Epithelial cell of esophagus (primary cell): Measurements from ENCODE around the gene C9orf43.

ENCODE experiments used
- DNase-seq: peaks from one replicate; pipeline ENCODE4 v3.0.0; 2010; ENCODE audit warnings: low read depth
- H3K4me3 ChIP-seq: 2 replicates; pipeline ENCODE4 v1.5.1; 2011; ENCODE audit warnings: mild to moderate bottlenecking, low read length, control low read depth
- TF ChIP-seq, protein P1 (sequence below): IDR thresholded peaks from 2 replicates; pipeline ENCODE4 v1.5.1; 2011; ENCODE audit warnings: low read depth, mild to moderate bottlenecking, low read length, control low read depth, inconsistent platforms; ENCODE audit not compliant: insufficient read depth; ENCODE audit errors: missing control alignments

C9orf43 gene

DNA sequence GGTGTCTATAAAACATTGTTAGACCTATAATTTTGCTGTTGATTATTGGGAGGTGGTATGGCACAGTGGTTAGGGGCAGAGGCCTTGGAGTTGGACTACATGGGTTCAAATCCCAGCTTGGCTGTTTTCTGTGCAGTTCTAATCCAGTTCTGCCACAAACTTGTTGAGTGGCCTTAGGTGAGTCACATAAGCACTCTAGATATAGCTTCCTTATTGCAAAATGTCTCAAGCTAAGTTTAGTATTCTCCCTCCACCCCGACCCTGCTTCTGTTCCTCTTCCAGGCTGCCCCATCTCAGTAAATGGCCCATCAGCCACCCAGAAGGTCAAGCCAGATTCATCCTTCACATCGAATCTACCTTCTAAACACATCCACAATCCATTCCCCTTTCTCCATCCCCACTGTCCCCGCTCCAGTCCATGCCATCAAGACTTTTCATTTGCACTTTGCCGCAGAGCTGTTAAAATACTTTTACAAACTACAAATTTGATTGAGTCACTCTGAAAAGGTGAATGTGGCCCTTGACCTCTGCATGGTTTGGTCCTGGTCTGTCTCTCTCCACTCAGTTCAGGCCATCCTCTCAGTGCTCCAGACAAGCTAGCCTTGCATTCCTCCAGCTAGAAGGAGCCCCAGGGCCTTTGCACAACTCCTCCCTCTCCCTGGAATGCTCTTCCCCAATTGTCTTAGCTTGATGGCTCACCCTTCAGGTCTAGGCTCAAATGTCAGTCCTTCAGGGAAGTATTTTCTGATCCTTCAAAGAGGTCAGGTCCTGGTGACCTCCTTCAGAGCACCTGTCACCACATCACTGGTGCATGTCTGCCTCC lies 23.8 kb upstream of the C9orf43 start:
- DNase-seq: peak; percentile 60
- TF ChIP-seq, protein P1, sequence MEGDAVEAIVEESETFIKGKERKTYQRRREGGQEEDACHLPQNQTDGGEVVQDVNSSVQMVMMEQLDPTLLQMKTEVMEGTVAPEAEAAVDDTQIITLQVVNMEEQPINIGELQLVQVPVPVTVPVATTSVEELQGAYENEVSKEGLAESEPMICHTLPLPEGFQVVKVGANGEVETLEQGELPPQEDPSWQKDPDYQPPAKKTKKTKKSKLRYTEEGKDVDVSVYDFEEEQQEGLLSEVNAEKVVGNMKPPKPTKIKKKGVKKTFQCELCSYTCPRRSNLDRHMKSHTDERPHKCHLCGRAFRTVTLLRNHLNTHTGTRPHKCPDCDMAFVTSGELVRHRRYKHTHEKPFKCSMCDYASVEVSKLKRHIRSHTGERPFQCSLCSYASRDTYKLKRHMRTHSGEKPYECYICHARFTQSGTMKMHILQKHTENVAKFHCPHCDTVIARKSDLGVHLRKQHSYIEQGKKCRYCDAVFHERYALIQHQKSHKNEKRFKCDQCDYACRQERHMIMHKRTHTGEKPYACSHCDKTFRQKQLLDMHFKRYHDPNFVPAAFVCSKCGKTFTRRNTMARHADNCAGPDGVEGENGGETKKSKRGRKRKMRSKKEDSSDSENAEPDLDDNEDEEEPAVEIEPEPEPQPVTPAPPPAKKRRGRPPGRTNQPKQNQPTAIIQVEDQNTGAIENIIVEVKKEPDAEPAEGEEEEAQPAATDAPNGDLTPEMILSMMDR: no peak
- H3K4me3 ChIP-seq: no peak overlapping the region

DNA sequence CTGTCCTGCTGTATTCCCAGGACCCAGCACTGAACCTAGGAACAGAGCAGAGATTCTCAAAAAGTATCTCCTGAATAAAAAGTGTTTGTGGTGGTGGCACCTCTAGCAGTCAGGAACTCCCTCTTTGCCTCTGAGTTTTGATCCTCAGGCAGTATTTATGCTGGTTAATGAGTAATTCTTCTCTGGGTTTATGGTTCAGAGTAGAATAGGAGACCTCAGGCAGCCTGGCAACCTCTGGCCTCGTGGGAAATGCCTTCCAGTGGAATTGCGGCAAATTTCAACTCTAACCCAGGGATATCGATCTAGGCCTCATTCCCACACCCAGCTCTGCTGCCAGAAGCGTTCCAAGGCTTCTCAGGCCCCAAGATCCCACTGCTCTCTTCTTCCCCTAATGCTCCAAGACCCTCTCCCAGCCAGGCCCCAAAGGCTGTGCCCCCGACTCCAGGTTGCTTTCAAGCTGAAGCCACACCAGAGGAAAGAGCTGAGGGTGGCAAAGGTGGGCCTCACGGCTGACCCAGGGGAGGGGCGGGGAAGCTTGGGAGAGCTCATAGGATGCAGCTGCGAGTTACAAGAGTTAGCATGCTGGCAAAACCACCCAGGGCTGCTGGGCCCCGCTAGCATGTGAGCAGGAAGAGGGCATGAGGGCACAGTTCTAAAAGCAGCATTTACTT lies 22.9 kb upstream of the C9orf43 start:
- no peak overlapping the region for H3K4me3 ChIP-seq
- TF ChIP-seq, protein P1: no peak
- no peak for DNase-seq

DNA sequence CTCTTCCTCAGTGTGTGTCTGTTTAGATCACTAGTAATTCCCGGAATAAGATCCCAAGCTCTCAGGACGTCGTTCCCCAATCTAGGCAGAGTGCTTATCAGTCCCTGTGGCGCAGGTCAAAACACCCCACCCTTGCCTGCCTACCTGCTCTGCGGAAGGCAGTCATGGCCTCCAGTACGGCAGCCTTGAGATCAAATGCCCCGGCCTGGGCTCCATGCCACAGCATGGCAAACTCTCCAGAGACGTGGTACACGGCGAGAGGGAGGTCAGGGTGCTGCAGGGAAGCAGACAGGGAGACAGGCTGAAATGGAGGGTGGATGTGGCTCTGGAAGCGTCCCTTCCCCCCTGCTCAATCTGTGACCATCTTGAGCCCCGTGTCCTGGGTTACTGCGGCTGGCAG lies 21.7 kb upstream of the C9orf43 start:
- H3K4me3 ChIP-seq: no peak overlapping the region
- no peak for DNase-seq
- TF ChIP-seq, protein P1: no peak

DNA sequence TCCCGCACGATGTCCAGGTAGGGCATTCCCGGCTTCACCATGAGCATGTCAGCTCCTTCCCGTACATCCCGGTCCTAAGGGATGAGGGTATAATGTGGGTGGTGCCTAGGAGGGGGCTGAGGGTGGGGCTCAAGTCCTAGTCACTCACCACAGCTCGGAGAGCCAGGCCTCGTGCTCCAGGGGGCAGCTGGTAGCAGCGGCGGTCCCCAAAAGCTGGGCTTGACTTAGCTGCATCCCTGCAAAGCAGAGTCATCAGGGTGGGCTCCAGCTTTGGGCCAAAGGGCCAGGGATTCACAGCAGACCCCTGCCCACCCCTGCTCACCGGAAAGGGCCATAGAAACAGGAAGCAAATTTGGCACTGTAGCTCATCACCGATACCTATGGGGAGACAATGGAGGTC lies 21.1 kb upstream of the C9orf43 start:
- H3K4me3 ChIP-seq: no peak overlapping the region
- TF ChIP-seq, protein P1: no peak
- no peak for DNase-seq

DNA sequence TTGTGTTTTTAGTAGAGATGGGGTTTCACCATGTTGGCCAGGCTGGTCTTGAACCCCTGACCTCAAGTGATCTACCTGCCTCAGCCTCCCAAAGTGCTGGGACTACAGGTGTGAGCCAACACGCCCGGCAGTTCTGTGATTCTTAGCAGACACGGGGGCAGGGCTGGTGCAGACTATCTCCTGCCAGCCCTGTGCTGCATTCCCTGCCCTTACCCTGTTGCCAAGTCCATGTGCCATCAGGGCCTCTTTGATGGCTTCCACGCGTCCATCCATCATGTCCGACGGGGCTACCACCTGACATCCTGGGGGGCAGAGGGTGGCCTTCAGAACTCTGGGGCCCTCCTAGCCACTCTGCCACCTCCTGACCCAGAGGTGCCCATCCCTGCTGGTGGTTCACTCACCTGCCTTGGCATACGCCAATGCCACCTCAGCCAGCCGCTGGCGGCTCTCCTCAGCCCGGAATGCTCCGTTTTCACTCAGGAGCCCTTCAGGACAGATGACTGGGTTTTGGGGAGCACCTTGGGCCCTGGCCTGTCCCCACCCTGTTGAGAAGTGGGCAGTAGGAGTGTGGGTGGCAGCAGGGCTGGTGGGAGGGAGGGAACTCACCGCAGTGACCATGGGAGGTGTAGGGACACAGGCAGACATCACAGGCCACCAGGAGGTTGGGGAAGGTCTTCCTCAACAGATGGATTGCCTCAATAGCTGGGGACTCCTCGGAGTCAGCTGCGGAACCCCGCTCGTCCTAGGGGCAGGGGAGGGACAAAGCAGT lies 20.2 kb upstream of the C9orf43 start:
- TF ChIP-seq, protein P1: no peak
- no peak for DNase-seq
- H3K4me3 ChIP-seq: no peak overlapping the region

DNA sequence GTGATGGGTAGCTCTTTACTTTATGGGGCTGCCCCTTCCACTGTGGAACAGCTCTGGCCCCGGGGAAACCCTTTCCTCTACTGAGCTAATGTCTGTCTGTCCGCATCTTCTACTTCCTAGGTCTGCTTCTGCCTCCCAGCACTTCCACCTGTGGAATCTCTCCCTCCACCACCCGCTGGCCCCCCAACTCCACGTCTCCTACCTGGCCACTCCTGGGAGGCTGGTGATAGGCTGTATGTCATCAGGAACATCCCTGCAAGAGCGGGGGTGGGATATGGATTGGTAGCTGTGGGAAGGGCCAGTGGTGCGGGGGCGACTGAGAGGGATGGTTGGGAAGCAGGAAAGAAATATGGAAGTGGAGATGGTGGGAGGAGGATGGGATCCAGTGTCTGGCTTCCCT lies 18.6 kb upstream of the C9orf43 start:
- TF ChIP-seq, protein P1: no peak

More for the DNA sequence above, 18.6 kb upstream of the C9orf43 start:
- H3K4me3 ChIP-seq: no peak overlapping the region
- DNase-seq: no peak
